T-helper 17 cell (primary cell): ENCODE data around the gene ALAS2. TPM values are rescaled to one million over a fixed set of nuclear protein-coding genes. Genes with fewer than 3 reads are reported as not detected.
"Not testable (repeated sequence)": the region's sequence is repeated elsewhere in the genome, so short reads cannot be mapped to it uniquely, and the experiment has no call there.

Experiments
- ATAC-seq: fragments of 150-1000 bp; cut with Tn5 transposase; 2 replicates; pipeline ENCODE4 v1.10.0; 2021; ENCODE audit warnings: mild to moderate bottlenecking, moderate library complexity
- DNase-seq, 3 donors: peaks; one replicate each; pipeline versions ENCODE4 v3.0.0 to v3.0.0-alpha.2; 2020 to 2021
- H3K9me3 ChIP-seq: one replicate; pipeline ENCODE4 v1.7.0; 2013; ENCODE audit warnings: low read length, mild to moderate bottlenecking; ENCODE audit not compliant: control insufficient read depth, poor library complexity, severe bottlenecking
- H3K27ac Mint-ChIP-seq: one replicate; pipeline ENCODE4 v1.8.0; 2022; ENCODE audit warnings: mild to moderate bottlenecking, moderate library complexity, mixed read lengths
- H3K27me3 Mint-ChIP-seq: one replicate; pipeline ENCODE4 v1.8.0; 2022; ENCODE audit warnings: mixed read lengths
- H3K36me3 Mint-ChIP-seq: one replicate; pipeline ENCODE4 v1.8.0; 2022; ENCODE audit warnings: low read depth, mixed read lengths
- H3K4me1 Mint-ChIP-seq: one replicate; pipeline ENCODE4 v1.8.0; 2022; ENCODE audit warnings: mild to moderate bottlenecking, mixed read lengths
- H3K4me3 Mint-ChIP-seq: one replicate; pipeline ENCODE4 v1.8.0; 2022; ENCODE audit warnings: mild to moderate bottlenecking, moderate library complexity, mixed read lengths
- total RNA-seq, 4 donors: library from RNA in 2 of 4; stranded (reverse) in 2 of 4; gene quantifications; one replicate each; pipeline ENCODE4 v1.2.3 and lab custom pipeline; 2022 to 2026

ALAS2 gene, protein sequence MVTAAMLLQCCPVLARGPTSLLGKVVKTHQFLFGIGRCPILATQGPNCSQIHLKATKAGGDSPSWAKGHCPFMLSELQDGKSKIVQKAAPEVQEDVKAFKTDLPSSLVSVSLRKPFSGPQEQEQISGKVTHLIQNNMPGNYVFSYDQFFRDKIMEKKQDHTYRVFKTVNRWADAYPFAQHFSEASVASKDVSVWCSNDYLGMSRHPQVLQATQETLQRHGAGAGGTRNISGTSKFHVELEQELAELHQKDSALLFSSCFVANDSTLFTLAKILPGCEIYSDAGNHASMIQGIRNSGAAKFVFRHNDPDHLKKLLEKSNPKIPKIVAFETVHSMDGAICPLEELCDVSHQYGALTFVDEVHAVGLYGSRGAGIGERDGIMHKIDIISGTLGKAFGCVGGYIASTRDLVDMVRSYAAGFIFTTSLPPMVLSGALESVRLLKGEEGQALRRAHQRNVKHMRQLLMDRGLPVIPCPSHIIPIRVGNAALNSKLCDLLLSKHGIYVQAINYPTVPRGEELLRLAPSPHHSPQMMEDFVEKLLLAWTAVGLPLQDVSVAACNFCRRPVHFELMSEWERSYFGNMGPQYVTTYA
- total RNA-seq (not detected), total RNA-seq (lab: John Stamatoyannopoulos, UW) (0 reads per million in 2 donors)

GRCh38 chrX:55030271-55031205 lies at the start of gene ALAS2:
Gene ALAS2, minus strand, starts transcription at chrX:55030977. Its CDS starts 4,977 bp downstream, at chrX:55026000.
- Mint-ChIP-seq H3K4me1 (peaks cover 5% of the 10 kb centered on the region), H3K4me3 (no peak within 1 kb of the TSS), H3K27me3 (no peaks in the 10 kb centered on the region), H3K36me3 (peaks cover 6% of the 10 kb centered on the region), H3K27ac (no peak within 1 kb of the TSS)
- H3K9me3 ChIP-seq, result no peaks in the 10 kb centered on the region
- ATAC-seq, result no peak
- no peak for DNase-seq

- H3K9me3 ChIP-seq, result no peaks in the 10 kb centered on the region
- Mint-ChIP-seq H3K27me3 (peaks cover 5% of the 10 kb centered on the region), H3K36me3 (peaks cover 4% of the 10 kb centered on the region), H3K4me1 (no peaks in the 10 kb centered on the region), H3K4me3 (no peak within 1 kb of the TSS), H3K27ac (no peak within 1 kb of the TSS)
- no peak for ATAC-seq
- DNase-seq, result no peak
Measured at GRCh38 chrX:55074851-55075467, 44.2 kb upstream of the ALAS2 start, which contains the start of gene PAGE2B. Gene PAGE2B, plus strand, starts transcription at chrX:55075030. Its CDS starts 1,012 bp downstream, at chrX:55076042.

DNA sequence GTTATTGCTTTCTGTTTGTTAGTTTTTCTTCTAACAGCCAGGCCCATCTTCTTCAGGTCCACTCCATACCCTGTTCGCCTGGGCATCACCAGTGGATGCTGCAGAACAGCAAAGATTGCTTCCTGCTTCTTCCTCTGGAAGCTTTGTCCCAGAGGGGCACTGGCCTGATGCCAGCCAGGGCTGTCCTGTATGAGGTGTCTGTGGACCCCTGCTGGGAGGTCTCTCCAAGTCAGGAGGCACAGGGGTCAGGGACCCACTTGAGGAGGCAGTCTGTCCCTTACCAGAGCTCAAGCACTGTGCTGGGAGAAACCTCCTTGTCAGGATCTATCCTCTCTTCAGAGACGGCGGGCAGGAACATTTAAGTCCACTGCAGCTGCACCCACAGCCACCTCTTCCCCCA lies 41.5 kb upstream of the ALAS2 start:
- Mint-ChIP-seq H3K27ac (no peak overlapping the region), H3K4me1 (no peaks in the 10 kb centered on the region), H3K36me3 (peaks cover 7% of the 10 kb centered on the region), H3K4me3 (no peak overlapping the region), H3K27me3 (peaks cover 5% of the 10 kb centered on the region)
- H3K9me3 ChIP-seq, result no peaks in the 10 kb centered on the region
- DNase-seq (no peak), ATAC-seq (no peak)

GRCh38 chrX:55067180-55067579 lies 36.4 kb upstream of the ALAS2 start:
- not testable (repeated sequence) for H3K36me3 Mint-ChIP-seq, DNase-seq, H3K4me3 Mint-ChIP-seq, ATAC-seq, H3K9me3 ChIP-seq, H3K27me3 Mint-ChIP-seq, H3K4me1 Mint-ChIP-seq, H3K27ac Mint-ChIP-seq

- no peaks in the 10 kb centered on the region for H3K27me3 Mint-ChIP-seq
- H3K36me3 Mint-ChIP-seq, result no peaks in the 10 kb centered on the region
- H3K4me1 Mint-ChIP-seq, result peaks cover 19% of the 10 kb centered on the region
- DNase-seq (peak in 1 of 3 donors; percentile 5), ATAC-seq (peak; percentile 83)
- H3K27ac Mint-ChIP-seq, result peak overlapping the region; percentile 86
- H3K4me3 Mint-ChIP-seq, result peak overlapping the region; percentile 84
- no peaks in the 10 kb centered on the region for H3K9me3 ChIP-seq
Measured at GRCh38 chrX:55057675-55058249, 27.0 kb upstream of the ALAS2 start.

DNA sequence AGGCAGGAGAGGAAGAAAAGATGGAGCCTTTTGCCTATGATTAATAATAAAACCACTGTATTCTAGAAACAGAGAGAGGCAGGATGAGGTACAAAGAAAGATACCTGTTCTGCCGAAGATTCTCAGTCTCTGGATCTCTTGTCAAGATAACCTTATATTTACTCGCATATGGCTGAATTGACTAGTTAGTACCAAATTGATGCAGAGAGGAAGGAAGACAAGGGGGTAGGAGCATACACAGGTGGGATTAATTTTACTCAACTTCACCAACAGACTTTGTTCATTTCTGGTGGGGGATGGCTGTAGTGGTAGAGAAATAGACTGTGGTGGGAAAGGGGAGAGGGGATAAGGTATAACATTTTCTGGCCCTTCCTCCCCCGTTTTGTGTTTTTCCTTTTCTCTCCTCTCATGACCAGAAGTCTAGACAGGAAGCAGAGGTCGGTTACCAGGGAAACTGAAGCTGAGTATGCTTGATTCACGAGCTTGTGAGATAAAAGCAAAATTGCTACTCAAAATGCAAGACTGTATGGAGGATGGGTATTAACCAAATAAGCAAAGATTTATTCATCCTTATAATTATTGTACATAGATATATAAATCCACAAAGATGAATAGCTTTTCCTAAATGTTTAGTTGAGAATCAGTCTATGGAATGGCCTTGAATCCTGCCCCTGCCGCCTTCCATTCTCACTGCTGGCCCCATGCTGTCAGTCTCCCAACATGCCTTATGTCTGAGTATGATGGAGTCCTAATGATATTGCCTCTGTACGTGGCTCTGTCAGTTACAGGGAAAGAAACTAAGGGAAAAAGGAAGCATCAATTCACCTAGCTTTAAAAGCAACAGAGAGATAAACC lies 26.3 kb upstream of the ALAS2 start:
- Mint-ChIP-seq H3K4me3 (peak overlapping the region; percentile 84), H3K4me1 (peaks cover 19% of the 10 kb centered on the region), H3K27ac (peak overlapping the region; percentile 86), H3K27me3 (no peaks in the 10 kb centered on the region), H3K36me3 (no peaks in the 10 kb centered on the region)
- no peak for DNase-seq
- peak; percentile 86 for ATAC-seq
- no peaks in the 10 kb centered on the region for H3K9me3 ChIP-seq

DNA sequence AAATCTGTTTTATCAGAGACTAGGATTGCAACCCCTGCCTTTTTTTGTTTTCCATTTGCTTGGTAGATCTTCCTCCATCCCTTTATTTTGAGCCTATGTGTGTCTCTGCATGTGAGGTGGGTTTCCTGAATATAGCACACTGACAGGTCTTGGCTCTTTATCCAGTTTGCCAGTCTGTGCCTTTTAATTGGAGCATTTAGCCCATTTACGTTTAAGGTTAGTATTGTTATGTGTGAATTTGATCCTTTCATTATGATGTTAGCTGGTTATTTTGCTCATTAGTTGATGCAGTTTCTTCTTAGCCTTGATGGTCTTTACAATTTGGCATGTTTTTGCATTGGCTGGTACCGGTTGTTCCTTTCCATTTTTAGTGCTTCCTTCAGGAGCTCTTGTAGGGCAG lies 19.8 kb upstream of the ALAS2 start:
- not testable (repeated sequence) for H3K9me3 ChIP-seq, H3K27me3 Mint-ChIP-seq, ATAC-seq, H3K36me3 Mint-ChIP-seq, DNase-seq, H3K4me1 Mint-ChIP-seq, H3K27ac Mint-ChIP-seq, H3K4me3 Mint-ChIP-seq

DNA sequence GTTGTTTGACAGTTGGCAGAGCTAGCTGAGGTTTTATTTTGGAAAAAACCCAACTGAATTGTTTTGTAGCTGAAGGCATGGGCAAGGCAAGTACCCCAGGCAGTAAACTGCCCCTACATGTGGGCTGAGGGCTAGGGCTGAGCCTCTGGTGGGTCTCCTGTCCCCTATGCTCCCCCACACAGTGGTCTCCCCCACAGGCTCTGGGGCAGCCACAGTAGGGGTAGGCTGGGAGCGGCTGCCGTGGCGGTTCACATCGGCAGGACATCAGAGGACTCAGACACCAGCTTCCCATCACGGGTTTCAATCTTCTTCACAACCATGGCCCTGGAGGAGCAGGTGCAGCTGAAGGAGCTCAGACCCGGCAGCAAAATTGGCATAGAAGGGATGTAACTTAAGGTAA lies 10.7 kb upstream of the ALAS2 start:
- Mint-ChIP-seq H3K36me3 (no peaks in the 10 kb centered on the region), H3K4me1 (no peaks in the 10 kb centered on the region), H3K27me3 (no peaks in the 10 kb centered on the region), H3K4me3 (no peak overlapping the region), H3K27ac (no peak overlapping the region)
- no peak for DNase-seq
- ATAC-seq, result no peak
- no peaks in the 10 kb centered on the region for H3K9me3 ChIP-seq

DNA sequence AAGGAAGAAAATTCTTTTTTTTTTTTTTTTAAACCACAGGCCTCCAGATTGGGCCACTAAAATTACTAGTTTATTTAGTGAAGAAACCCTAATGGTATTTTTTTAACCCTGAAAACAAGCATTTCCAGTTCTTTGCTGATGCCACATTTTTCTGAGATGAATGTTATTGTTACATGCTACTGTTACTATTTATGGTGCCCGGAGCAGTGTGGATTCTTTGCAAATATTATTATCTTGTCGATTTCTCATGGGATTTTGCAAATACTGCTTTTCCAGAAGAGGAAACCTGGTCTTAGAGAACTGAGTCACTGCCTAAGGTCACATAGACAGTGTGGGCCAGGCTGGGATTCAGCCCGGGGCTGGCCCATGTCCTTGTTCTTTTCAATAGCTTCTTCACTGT lies 8.7 kb upstream of the ALAS2 start:
- H3K36me3 Mint-ChIP-seq, result no peaks in the 10 kb centered on the region
- no peak overlapping the region for H3K27ac Mint-ChIP-seq
- H3K4me1 Mint-ChIP-seq, result no peaks in the 10 kb centered on the region
- no peak for ATAC-seq
- DNase-seq, result no peak
- no peaks in the 10 kb centered on the region for H3K9me3 ChIP-seq
- H3K4me3 Mint-ChIP-seq, result no peak overlapping the region
- H3K27me3 Mint-ChIP-seq, result no peaks in the 10 kb centered on the region

GRCh38 chrX:55033429-55033828 lies 2.7 kb upstream of the ALAS2 start:
- no peak for ATAC-seq
- Mint-ChIP-seq H3K4me3 (no peak overlapping the region), H3K4me1 (no peaks in the 10 kb centered on the region), H3K27ac (no peak overlapping the region), H3K27me3 (no peaks in the 10 kb centered on the region), H3K36me3 (no peaks in the 10 kb centered on the region)
- H3K9me3 ChIP-seq, result no peaks in the 10 kb centered on the region
- no peak for DNase-seq

DNA sequence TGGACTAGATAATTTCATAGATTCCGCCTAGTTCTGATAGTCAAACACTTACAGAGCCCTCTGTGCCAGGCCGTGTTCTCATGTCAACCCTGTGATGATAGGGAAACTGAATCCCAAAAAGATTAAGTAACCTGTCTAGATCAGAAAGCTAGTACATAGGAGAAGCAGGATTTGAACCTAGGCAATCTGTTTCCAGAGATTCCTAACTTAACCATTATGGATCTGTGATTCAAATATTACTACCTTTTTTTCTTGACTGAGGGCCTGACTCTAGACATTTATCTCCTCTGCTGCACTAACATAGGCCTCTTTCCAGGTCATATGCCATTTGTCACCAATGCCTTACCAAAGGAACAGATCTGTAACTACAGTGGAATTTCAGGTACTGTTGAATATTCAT lies 1.5 kb downstream of the ALAS2 start:
- Mint-ChIP-seq H3K27ac (no peak overlapping the region), H3K4me1 (peaks cover 5% of the 10 kb centered on the region), H3K27me3 (no peaks in the 10 kb centered on the region), H3K36me3 (peaks cover 8% of the 10 kb centered on the region), H3K4me3 (no peak overlapping the region)
- DNase-seq, result no peak
- H3K9me3 ChIP-seq, result no peaks in the 10 kb centered on the region
- no peak for ATAC-seq

- Mint-ChIP-seq H3K4me3 (no peak overlapping the region), H3K36me3 (peaks cover 8% of the 10 kb centered on the region), H3K27me3 (no peaks in the 10 kb centered on the region), H3K4me1 (peaks cover 5% of the 10 kb centered on the region), H3K27ac (no peak overlapping the region)
- no peak for DNase-seq
- ATAC-seq, result no peak
- H3K9me3 ChIP-seq, result no peaks in the 10 kb centered on the region
Measured at GRCh38 chrX:55028611-55029010, 2.2 kb downstream of the ALAS2 start.
